ENCODE data around the gene FRMD1.

Gene FRMD1

GRCh38 chr6:168078943-168079405 lies at the start of gene FRMD1:
FRMD1 (minus strand) TSS chr6:168079212; CDS start chr6:168079094, 118 bp downstream.
- no peak for DNase-seq (ENCODE audit: low read depth in 1 of 2, low spot score in 1 of 2)

DNA sequence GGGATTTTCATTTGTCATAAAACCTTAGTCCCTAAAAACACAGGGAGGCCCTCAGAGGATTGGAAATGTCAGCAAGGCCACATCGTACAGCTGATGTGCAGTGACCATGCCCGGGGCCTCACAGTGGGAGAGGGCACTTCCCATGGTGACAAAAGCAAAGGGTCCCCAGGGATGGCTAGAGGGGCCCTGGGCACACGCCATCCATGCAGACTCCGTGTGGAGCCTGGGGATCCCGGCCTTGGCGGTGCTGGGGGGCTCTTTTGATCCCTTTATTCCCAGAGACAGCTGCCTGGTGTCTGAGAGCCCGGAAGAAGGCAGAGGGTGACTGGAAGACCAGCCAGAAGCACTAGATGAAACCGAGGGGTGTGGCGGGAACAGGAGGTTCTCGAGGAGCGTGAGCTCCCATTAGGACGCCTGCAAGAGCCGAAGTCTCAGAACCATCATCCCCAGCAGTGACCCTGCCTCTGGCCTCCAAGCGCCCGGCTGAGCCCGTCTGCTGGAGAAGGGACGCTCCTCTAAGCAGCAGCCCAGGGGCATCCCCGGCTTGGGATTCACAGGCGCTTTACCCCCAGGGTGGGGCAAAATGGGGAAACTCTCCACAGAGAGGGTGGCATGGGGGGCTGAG lies 49.1 kb upstream of the FRMD1 start:
- no peak for DNase-seq (ENCODE audit: low read depth in 1 of 2, low spot score in 1 of 2)

DNA sequence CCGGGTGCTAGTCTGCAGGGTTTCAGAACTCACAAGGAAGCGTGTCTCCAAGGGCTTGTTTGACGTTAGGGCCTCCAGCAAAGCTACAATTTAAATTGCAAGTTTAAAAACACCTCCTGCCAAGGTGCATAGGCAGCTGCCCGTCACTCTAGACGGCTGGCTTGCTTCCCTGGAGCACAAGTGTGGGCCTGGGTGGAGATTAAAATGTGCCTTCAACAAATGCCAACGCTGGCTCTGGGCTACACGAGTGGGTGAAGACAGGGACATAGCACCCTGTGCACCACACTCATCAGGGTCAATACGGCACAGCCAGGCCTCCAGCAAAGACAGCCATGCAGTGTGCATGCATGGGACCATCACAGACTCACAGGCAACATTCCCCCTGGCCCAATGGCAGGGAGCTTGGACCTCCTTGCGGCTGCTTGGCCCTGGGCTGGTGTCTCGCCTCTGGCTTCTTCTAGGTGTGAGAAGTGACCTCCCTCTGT lies 48.4 kb upstream of the FRMD1 start:
- no peak for DNase-seq (ENCODE audit: low read depth in 1 of 2, low spot score in 1 of 2)

GRCh38 chr6:168126566-168127383 lies 47.8 kb upstream of the FRMD1 start:
- DNase-seq (ENCODE audit: low read depth in 1 of 2, low spot score in 1 of 2) = no peak

GRCh38 chr6:168125429-168126001 lies 46.5 kb upstream of the FRMD1 start:
- no peak for DNase-seq (ENCODE audit: low read depth in 1 of 2, low spot score in 1 of 2)

DNA sequence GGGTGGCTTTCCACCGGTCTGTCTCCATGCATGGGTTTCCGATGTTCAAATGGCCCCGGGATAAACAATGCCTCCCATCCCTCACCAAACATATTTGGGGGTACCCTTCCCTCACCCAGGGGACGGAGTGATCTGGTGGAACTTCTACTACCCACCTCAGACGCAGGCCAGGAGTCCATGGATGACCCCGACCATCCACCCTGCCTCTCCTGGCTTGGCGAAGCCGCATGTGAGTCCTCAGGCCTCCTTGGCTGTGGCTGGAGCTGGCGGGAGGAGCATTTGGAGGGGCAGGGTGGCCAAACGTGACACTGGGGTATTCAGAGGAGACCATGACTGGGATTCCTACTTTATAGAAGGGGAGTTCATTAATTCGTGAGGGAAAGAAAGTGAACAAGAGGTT lies 45.9 kb upstream of the FRMD1 start:
- no peak for DNase-seq (ENCODE audit: low read depth in 1 of 2, low spot score in 1 of 2)

GRCh38 chr6:168124158-168124557 lies 45.1 kb upstream of the FRMD1 start:
- no peak for DNase-seq (ENCODE audit: low read depth in 1 of 2, low spot score in 1 of 2)

- DNase-seq (ENCODE audit: low read depth in 1 of 2, low spot score in 1 of 2) = no peak
These were observed 44.3 kb upstream of the FRMD1 start for GRCh38 chr6:168123165-168123911.

- DNase-seq (ENCODE audit: low read depth in 1 of 2, low spot score in 1 of 2) = no peak
These were observed 43.5 kb upstream of the FRMD1 start for GRCh38 chr6:168122521-168122920.

DNA sequence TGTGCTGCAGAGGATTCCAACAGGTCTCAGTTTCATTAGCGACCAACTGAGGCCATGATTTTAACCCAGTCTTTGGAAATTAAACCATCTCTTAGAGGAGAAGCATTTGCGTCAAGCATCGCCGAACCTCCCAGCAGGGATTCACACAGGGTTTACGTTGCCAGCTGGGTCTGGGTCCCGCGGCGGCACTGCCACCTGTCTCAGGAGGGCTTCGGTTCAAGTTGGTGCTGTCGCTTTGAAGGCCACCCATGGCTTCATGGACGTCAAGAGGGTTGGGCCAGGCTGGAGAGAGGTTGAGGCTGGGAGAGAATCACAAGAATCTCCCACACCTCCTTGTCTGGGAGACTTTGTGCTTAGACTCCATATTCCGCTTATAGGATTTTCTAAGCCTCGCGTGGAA lies 43.0 kb upstream of the FRMD1 start:
- no peak for DNase-seq (ENCODE audit: low read depth in 1 of 2, low spot score in 1 of 2)

GRCh38 chr6:168121303-168121665 lies 42.3 kb upstream of the FRMD1 start:
- DNase-seq (ENCODE audit: low read depth in 1 of 2, low spot score in 1 of 2) = no peak

DNA sequence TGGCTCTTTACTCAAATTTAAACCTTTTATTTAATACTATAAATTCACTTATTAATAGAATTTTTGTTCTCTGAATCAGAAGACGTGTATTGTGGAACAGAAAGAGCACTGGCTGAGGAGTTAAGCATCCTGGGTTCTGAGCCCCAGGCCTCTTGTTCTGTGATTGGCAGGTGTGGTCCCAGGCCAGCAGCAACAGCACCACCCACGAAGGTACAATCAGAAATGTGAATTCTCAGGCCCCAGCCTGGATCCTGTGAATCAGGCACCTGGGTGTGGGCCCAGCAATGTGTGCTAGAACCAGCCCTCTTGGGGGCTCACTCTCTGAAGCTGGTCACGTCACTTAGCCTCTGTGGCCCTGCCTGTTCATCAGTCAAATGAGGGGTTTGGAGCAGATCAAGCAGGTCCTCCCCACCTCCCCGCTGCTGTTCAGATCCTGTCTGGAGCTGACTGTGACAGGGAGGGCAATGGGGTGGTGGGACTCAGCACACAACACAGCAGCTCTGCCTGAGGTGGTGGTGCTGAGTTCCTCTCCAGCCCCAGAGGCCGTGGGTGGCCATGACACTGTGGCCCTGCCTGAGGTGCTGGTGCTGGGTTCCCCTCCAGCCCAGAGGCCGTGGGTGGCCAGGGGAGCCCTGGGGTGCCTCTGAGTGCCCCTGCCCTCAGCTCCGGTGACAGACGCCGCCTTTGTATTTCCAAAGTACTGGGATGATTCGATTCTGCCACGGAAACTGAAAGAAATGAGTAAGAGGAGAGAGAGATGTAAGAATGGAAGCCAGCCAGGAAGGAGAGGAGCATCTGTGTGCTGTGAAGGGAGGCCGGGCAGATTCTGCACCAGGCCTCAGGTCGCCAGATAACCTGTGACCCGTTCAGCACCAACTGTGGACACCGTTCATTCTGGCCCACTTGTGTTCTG lies 41.6 kb upstream of the FRMD1 start:
- no peak for DNase-seq (ENCODE audit: low read depth in 1 of 2, low spot score in 1 of 2)

- DNase-seq (ENCODE audit: low read depth in 1 of 2, low spot score in 1 of 2) = no peak
These were observed 40.5 kb upstream of the FRMD1 start for GRCh38 chr6:168119539-168119938.

- no peak for DNase-seq (ENCODE audit: low read depth in 1 of 2, low spot score in 1 of 2)
These were observed 39.9 kb upstream of the FRMD1 start for GRCh38 chr6:168118935-168119334.

DNA sequence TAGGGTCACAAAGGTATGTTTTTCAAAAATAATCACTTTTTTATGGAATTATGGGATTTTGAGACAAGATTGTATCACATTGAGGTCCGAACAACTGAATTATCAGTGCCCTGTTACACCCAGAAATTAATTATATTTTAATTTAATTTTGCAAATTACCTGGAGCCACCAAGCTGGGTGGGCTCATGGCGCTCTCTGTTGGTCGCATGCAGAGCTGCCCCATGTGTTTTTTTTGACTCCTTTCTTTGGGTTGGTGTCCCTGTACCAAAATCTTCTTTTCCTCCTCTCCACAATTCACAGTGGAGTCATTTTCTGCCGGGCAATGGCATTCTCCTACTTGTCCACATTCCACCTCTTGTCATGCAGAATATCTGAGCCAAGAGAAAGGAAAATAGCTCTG lies 38.9 kb upstream of the FRMD1 start:
- DNase-seq (ENCODE audit: low read depth in 1 of 2, low spot score in 1 of 2) = no peak

DNA sequence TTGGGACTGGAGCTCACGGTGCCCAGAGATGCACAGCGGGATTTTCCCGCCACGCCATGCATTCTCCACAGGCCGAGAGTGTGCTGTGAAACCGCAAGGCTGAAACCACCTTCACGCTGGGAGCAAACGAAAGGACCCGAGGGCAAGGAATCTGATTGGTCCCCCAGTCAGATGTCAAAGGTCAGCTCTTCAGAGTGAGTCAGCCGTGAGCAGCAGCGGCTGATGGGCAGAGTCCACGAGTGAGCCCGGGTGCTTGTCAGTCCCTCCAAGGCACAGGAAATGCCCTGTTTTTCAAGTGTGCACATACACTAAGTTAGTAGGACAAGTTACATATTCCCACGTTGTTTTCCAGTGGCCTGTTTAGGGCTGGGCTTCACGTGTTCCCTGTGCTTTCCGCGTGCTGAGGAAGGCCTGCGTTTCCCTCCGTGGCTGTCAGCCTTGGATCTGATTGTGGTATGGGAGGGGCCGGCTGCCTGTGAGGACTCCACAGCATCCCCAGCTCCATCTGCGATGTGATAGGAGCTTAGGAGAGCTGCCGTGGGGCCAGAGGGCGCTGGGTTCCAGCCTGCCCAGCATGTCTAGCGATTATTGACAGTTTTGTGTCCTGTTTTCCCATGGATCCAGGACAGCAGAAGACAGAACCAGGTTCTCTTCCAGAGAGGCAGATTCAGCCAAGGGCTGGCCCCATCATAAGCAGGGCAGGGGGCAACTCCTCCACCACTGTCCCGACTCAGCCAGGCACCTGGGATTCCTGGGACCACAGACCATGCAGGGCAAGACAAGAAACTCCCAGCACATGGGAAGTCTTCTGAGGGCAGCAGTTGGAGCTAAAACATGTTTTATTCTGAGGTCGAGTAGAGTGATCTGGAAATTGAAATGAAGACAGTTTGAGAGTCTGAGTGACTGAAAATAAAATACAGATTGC lies 38.2 kb upstream of the FRMD1 start:
- DNase-seq (ENCODE audit: low read depth in 1 of 2, low spot score in 1 of 2) = no peak

DNA sequence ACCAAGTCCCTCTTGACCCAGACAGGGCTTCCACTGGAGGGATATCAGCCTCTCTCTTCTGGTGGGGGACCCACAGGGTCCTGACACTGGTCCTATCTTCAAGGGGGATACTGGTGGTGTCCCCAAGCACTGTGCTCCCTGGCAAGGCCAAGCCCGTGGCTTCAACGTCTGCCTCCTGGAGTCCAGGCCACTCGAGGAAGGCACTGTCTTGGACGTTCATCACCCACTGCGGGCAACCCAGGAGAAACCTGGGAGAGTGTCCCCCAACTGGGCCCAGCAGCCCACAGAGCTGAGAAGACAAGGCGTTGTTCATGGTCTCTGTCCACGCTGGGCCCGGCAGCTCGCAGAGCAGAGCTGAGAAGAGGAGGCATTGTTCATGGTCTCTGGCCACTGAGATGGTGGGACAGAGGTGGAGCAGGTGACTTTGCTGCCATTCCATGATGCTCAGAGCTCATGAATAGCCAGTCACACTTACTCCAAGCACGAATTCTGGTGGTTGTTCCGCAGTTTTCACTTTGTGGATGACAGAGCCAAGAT lies 37.5 kb upstream of the FRMD1 start:
- DNase-seq (ENCODE audit: low read depth in 1 of 2, low spot score in 1 of 2) = no peak

GRCh38 chr6:168115748-168116437 lies 36.9 kb upstream of the FRMD1 start:
- no peak for DNase-seq (ENCODE audit: low read depth in 1 of 2, low spot score in 1 of 2)

GRCh38 chr6:168113226-168113625 lies 34.2 kb upstream of the FRMD1 start:
- no peak for DNase-seq (ENCODE audit: low read depth in 1 of 2, low spot score in 1 of 2)

Measured in activated CD4-positive, alpha-beta T cell treated with anti-CD3 and anti-CD28 coated beads, Interleukin-2, amount 50 U/mL, for 24 hours (primary cell).